ENCODE results near the gene PPM1A.

DNA sequence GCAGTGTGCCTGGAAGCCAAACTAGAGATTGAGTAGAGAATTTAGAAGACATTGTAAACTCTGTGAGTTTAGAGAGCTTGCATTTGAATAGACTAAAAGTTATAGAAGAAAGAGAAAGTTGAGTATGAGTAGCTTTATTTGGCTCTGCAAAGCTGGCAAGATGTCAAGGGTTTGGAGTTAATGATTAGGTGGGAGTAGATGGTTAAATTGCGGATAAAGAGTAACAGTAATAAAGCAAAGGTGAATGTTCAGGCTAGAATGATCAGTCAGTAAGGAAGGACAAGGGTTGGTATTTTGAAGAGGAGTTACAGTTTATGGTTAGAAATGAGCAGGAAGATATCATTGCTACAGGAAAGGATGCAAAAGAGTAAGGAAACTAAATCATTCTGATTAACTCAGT is 5.2 kb downstream of the PPM1A start:
- no peak for TF ChIP-seq POLR2A (IDR thresholded peaks at IDR 0.05; ENCODE audit: extremely low read depth, insufficient read length)
- TF ChIP-seq, protein P1, sequence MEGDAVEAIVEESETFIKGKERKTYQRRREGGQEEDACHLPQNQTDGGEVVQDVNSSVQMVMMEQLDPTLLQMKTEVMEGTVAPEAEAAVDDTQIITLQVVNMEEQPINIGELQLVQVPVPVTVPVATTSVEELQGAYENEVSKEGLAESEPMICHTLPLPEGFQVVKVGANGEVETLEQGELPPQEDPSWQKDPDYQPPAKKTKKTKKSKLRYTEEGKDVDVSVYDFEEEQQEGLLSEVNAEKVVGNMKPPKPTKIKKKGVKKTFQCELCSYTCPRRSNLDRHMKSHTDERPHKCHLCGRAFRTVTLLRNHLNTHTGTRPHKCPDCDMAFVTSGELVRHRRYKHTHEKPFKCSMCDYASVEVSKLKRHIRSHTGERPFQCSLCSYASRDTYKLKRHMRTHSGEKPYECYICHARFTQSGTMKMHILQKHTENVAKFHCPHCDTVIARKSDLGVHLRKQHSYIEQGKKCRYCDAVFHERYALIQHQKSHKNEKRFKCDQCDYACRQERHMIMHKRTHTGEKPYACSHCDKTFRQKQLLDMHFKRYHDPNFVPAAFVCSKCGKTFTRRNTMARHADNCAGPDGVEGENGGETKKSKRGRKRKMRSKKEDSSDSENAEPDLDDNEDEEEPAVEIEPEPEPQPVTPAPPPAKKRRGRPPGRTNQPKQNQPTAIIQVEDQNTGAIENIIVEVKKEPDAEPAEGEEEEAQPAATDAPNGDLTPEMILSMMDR (IDR thresholded peaks at IDR 0.05; ENCODE audit: low read depth, low read length) = no peak

Data from NB4 (cell line).